Stomach (tissue), 9 donors: ENCODE data around the gene SFMBT2. TPM values are rescaled to one million over a fixed set of nuclear protein-coding genes. Genes with fewer than 3 reads are reported as not detected.

Experiments
- DNase-seq, 2 donors: peaks; one replicate each; pipeline versions ENCODE4 v3.0.0 to v3.0.0-alpha.2; 2013 to 2019
- H3K27ac ChIP-seq, 5 donors: fragments of 200-600 bp in 4 of 5; sonication (generic) in 4 of 5; one replicate each; pipeline ENCODE4 v1.5.1; 2013 to 2019; ENCODE audit warnings: mild to moderate bottlenecking in 1 of 5, moderate library complexity in 1 of 5
- H3K27me3 ChIP-seq, 3 donors: fragments of 200-600 bp; sonication (generic); one replicate each; pipeline ENCODE4 v1.5.1; 2017 to 2019; ENCODE audit warnings: mixed run types in 1 of 3
- H3K36me3 ChIP-seq, 4 donors: fragments of 200-600 bp; sonication (generic); 1 replicate in 3 of 4; 2 replicates in 1 of 4; pipeline ENCODE4 v1.5.1; 2016 to 2019
- H3K4me1 ChIP-seq, 4 donors: fragments of 200-600 bp; sonication (generic); one replicate each; pipeline ENCODE4 v1.5.1; 2016 to 2019
- H3K4me3 ChIP-seq, 4 donors: fragments of 200-600 bp; sonication (generic) in 3 of 4; one replicate each; pipeline ENCODE4 v1.5.1; 2016 to 2019; ENCODE audit warnings: mild to moderate bottlenecking in 1 of 4
- H3K9me3 ChIP-seq, 4 donors: fragments of 200-600 bp; sonication (generic); one replicate each; pipeline ENCODE4 v1.5.1; 2016 to 2019
- EP300 ChIP-seq: sonication (generic); formaldehyde crosslinking; IDR thresholded peaks from one replicate; pipeline ENCODE4 v1.6.1; 2017; ENCODE audit warnings: antibody characterized with exemption
- POLR2A ChIP-seq, 4 donors: fragments of 450-650 bp; IDR thresholded peaks; one replicate each; pipeline ENCODE4 v1.6.1; 2016; ENCODE audit warnings: antibody characterized with exemption in 4 of 4, control low read depth in 2 of 4, mild to moderate bottlenecking in 1 of 4, moderate library complexity in 1 of 4
- POLR2AphosphoS5 ChIP-seq, 3 donors: sonication (generic); formaldehyde crosslinking; IDR thresholded peaks; one replicate each; pipeline ENCODE4 v1.6.1; 2016; ENCODE audit warnings: antibody characterized with exemption in 3 of 3
- WGBS, 5 donors: extraction: QIAGEN DNeasy Blood & Tissue Kit in 3 of 5; methylation state at CpG; one replicate each; pipeline versions ENCODE4 v1.1.5 to v1.1.7; 2013 to 2018; 5-methylcytosine and 5-hydroxymethylcytosine counted together
- intact Hi-C: fragments of 100-400 bp; cut with DNase I; formaldehyde crosslinking; loops from one replicate; pipeline ENCODE4 v1.15.1; 2023; ENCODE audit warnings: low total_unique reads
- polyA plus RNA-seq, 3 donors: library from polyadenylated mRNA; stranded (reverse); fragments of 200-250 nt; gene quantifications; one replicate each; pipeline ENCODE4 v1.2.3, GENCODE V29; 2013
- total RNA-seq, 5 donors: library from RNA; depleted of rRNA; stranded (reverse); fragments of >200 nt; gene quantifications; one replicate each; pipeline versions ENCODE4 v1.1.0 to v1.2.3, GENCODE V29; 2014 to 2016
- TF ChIP-seq, protein P1 (sequence below), 7 experiments: fragments of 450-650 bp in 4 of 7; fragments of 200-600 bp in 3 of 7; sonication (generic) in 3 of 7; IDR thresholded peaks; one replicate each; pipeline ENCODE4 v1.5.1; 2016 to 2019; ENCODE audit warnings: antibody characterized with exemption in 7 of 7, control low read depth in 2 of 7, mild to moderate bottlenecking in 1 of 7
- donor health status: healthy with polysubstance abuse.
- donor health status: Bipolar disorder and iron deficiency.
- donor health status: healthy.

SFMBT2 gene
- total and polyA plus RNA-seq, 8 donors, result 0.90 to 17.3 (median 5.0) TPM

DNA sequence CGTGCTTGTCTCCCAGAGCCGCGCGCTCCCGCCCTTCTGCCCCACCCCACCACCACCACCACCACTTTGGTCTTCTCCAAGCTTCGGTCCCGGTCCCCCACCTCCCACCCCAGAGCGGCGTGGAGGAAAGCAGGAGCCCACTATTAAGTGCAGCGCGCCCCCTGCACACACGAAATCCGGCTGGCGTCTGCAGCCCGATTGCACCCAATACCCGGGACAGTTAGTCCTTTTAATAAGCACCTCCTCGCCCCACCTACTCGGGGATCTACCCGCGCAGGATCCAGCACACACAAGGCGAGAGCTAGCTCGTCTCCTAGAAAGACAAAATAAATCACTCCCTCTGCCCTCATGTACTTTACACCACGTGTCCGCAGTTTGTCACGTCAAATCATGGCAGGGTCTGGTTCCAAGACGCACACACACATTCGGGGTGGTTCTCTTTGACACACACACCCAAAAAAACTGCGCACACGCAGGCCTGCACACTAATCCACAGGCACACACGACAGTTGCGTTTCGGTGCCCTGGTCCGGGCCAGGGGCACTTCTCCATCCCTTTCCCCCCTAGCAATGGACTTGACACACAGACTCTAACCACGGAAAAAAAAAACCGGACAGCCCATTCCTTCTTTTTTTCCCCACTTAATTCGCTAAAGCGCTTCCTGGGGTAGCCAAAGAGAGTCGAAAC is 1.6 kb downstream of the SFMBT2 start:
- Histone ChIP-seq H3K36me3 (no peaks in the 10 kb centered on the region), H3K27me3 (peaks cover 0 to 61% (median 51%) of the 10 kb centered on the region in 3 donors), H3K4me3 (peak overlapping the region; percentile 69 to 84 (median 74)), H3K27ac (peak overlapping the region in 4 of 5 donors; percentile 74 to 87 (median 80)), H3K4me1 (peaks cover 29 to 72% (median 63%) of the 10 kb centered on the region in 4 donors), H3K9me3 (no peaks in the 10 kb centered on the region)
- DNase-seq, result peak in 1 of 2 donors; percentile 68
- intact Hi-C loops, result no loop called here
- TF ChIP-seq EP300 (no peak), POLR2AphosphoS5 (IDR thresholded peaks at IDR 0.05) (peak in 2 of 3 donors; percentile 6 to 7)
- TF ChIP-seq, protein P1, sequence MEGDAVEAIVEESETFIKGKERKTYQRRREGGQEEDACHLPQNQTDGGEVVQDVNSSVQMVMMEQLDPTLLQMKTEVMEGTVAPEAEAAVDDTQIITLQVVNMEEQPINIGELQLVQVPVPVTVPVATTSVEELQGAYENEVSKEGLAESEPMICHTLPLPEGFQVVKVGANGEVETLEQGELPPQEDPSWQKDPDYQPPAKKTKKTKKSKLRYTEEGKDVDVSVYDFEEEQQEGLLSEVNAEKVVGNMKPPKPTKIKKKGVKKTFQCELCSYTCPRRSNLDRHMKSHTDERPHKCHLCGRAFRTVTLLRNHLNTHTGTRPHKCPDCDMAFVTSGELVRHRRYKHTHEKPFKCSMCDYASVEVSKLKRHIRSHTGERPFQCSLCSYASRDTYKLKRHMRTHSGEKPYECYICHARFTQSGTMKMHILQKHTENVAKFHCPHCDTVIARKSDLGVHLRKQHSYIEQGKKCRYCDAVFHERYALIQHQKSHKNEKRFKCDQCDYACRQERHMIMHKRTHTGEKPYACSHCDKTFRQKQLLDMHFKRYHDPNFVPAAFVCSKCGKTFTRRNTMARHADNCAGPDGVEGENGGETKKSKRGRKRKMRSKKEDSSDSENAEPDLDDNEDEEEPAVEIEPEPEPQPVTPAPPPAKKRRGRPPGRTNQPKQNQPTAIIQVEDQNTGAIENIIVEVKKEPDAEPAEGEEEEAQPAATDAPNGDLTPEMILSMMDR (IDR thresholded peaks at IDR 0.05), result no peak
- WGBS, 5 donors, result 1 to 2% (median 1%) methylated on average over 27 to 38 of the region's 38 CpGs

DNA sequence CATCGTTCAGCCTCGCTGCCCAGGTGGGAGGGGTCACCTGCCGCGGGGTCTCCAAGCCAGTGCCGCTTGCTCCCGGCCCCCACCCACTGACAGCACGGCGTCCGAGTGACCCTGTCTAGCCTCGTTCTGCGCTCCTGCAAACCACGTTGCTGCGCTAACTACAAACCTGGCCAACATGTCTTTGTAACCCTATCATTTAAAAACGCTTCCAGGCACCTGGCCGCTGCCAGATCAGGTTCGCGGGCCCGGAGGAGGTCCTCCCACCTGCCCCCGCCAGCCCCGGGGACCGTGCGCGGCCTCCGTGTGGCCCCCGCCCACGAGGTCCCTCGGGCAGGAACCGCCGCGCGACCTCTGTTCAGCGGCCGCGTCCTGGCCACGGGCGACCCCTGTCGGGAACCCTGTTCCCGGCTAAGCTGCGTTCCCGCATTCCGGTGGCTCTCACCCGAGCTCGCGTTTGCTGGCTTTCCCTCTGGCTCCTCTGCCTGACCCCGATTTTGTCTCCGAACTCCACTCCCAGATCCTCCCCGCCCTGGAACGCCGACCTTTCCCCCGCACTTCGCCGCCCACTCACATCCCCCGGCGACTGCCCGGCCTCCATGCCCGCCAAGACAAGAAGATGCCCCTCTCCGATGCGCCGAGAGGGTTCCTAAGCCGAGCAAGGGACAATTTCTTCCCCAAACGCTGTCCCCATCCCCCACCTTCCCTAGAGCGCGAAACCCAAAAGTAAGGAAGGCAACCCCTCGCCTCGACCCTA is 2.4 kb downstream of the SFMBT2 start:
- DNase-seq, result peak; percentile 49 to 89
- Histone ChIP-seq H3K4me1 (peaks cover 29 to 72% (median 63%) of the 10 kb centered on the region in 4 donors), H3K4me3 (peak overlapping the region; percentile 69 to 84 (median 74)), H3K36me3 (no peaks in the 10 kb centered on the region), H3K9me3 (no peaks in the 10 kb centered on the region), H3K27ac (peak overlapping the region; percentile 64 to 87 (median 74)), H3K27me3 (peaks cover 0 to 56% (median 51%) of the 10 kb centered on the region in 3 donors)
- intact Hi-C loops, result no loop called here
- 0 to 1% (median 1%) methylated on average over 28 to 65 of the region's 65 CpGs for WGBS, 5 donors
- TF ChIP-seq POLR2AphosphoS5 (IDR thresholded peaks at IDR 0.05) (peak in 1 of 3 donors; percentile 9), EP300 (no peak), POLR2A (IDR thresholded peaks at IDR 0.05) (no peak)
- TF ChIP-seq, protein P1 (IDR thresholded peaks at IDR 0.05), result peak in 4 of 7 experiments; percentile 24 to 53 (median 38)

DNA sequence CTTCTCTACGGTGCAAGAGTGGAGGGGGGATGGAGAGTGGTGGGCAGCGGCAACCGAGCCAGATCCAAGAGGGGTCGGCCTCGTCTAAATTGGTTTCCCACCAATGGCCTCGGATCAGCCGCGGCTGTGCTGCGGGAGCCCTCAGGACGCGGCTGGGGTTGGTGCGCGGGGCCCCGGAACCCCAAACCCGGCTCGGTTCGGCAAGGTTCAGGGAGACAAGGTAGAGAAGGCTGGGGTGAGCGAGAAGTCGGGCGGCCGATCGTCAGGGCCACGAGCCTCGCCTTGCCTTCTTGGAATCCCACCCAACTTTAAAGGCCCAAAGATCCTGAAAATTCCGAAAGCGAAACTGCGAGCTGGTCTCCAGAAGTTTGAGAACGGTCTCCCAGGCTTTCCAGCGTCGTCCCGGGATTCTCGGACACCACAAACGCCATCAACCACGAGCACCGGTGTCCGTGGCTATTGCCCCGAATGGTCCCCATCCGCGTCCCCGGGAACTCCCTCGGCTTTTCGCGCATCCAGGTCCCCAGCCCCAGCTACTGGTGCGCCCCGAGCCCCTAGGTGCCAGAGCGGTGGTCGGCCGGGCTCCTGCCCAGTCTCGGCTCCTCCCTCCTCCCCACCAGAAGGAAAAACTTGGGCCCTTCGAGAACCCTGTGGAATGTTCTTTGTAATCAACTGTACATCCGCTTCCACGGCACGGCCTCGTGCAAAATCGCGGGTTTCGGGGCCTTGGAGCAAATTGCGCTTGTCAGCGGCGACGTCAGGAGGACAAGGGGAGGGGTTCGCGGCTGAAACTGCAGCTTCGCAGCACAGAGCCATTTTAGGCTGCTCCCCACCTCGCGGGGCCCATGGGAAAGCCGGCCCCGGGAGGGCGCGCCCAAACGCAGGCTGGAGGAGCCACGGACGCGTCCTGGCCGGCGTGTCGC is 3.2 kb downstream of the SFMBT2 start:
- no peak for TF ChIP-seq POLR2AphosphoS5 (IDR thresholded peaks at IDR 0.05)
- TF ChIP-seq, protein P1 (IDR thresholded peaks at IDR 0.05), result no peak
- TF ChIP-seq EP300, result no peak
- no peak for TF ChIP-seq POLR2A (IDR thresholded peaks at IDR 0.05)
- peaks cover 24 to 69% (median 57%) of the 10 kb centered on the region in 4 donors for H3K4me1 ChIP-seq
- no peaks in the 10 kb centered on the region for H3K36me3 ChIP-seq
- DNase-seq, result peak in 1 of 2 donors; percentile 85
- peak overlapping the region; percentile 69 to 84 (median 74) for H3K4me3 ChIP-seq
- peaks cover 0 to 48% (median 44%) of the 10 kb centered on the region in 3 donors for H3K27me3 ChIP-seq
- 10 to 21% (median 13%) methylated on average over 39 to 77 of the region's 77 CpGs for WGBS, 5 donors
- intact Hi-C loops, result no loop called here
- no peaks in the 10 kb centered on the region for H3K9me3 ChIP-seq
- H3K27ac ChIP-seq, result peak overlapping the region; percentile 64 to 87 (median 74)
